Neural cell (in vitro differentiated cells): ENCODE measurements around the gene SLC44A2. TPM values are rescaled to one million over a fixed set of nuclear protein-coding genes. Genes with fewer than 3 reads are reported as not detected.

Experiments
- H2AFZ ChIP-seq: fragments of 200-600, 300-800 bp; sonication (generic), shearing (Covaris generic); 2 replicates; pipeline ENCODE4 v1.6.0; 2014; ENCODE audit warnings: low read depth, mild to moderate bottlenecking, antibody characterized with exemption, low read length, moderate library complexity
- H3F3A ChIP-seq: fragments of 200-600 bp; shearing (Covaris generic); 2 replicates; pipeline ENCODE4 v1.6.1; 2016; ENCODE audit warnings: mild to moderate bottlenecking, moderate library complexity, mixed read lengths, antibody characterized with exemption, low read length; ENCODE audit not compliant: insufficient read depth, poor library complexity, severe bottlenecking
- H3K27ac ChIP-seq: fragments of 200-600, 300-800 bp; sonication (generic), shearing (Covaris generic); 2 replicates; pipeline ENCODE4 v1.5.1; 2014; ENCODE audit warnings: mild to moderate bottlenecking, low read length, moderate library complexity
- H3K27me3 ChIP-seq: fragments of 300-800, 200-600 bp; sonication (generic), shearing (Covaris generic); 2 replicates; pipeline ENCODE4 v1.6.0; 2014; ENCODE audit warnings: mild to moderate bottlenecking, low read depth, low read length, moderate library complexity; ENCODE audit not compliant: insufficient read depth
- H3K36me3 ChIP-seq: fragments of 300-800, 200-600 bp; sonication (generic), shearing (Covaris generic); 2 replicates; pipeline ENCODE4 v1.5.1; 2014; ENCODE audit warnings: mild to moderate bottlenecking, antibody characterized with exemption, low read length, moderate library complexity; ENCODE audit not compliant: insufficient read depth
- H3K4me2 ChIP-seq: fragments of 300-800, 200-600 bp; sonication (generic), shearing (Covaris generic); 2 replicates; pipeline ENCODE4 v1.6.0; 2014; ENCODE audit warnings: mild to moderate bottlenecking, low read length
- H3K4me3 ChIP-seq: fragments of 300-800, 200-600 bp; sonication (generic), shearing (Covaris generic); 2 replicates; pipeline ENCODE4 v1.5.1; 2014; ENCODE audit warnings: mild to moderate bottlenecking, low read length, moderate library complexity
- H3K79me2 ChIP-seq: fragments of 200-600 bp; shearing (Covaris generic); replicated peaks from 2 replicates; pipeline ENCODE4 v1.6.0; 2014; ENCODE audit warnings: mild to moderate bottlenecking, low read length, moderate library complexity; ENCODE audit not compliant: insufficient read depth
- H3K9ac ChIP-seq: fragments of 300-800, 200-600 bp; sonication (generic), shearing (Covaris generic); 2 replicates; pipeline ENCODE4 v1.6.1; 2016; ENCODE audit warnings: mild to moderate bottlenecking, low read length, mixed read lengths
- H3K9me2 ChIP-seq: fragments of 200-600 bp; shearing (Covaris generic); 2 replicates; pipeline ENCODE4 v1.6.1; 2016; ENCODE audit warnings: mild to moderate bottlenecking, low read length, mixed read lengths; ENCODE audit not compliant: insufficient read depth
- H3K9me3 ChIP-seq: fragments of 200-600, 300-800 bp; sonication (generic), shearing (Covaris generic); 2 replicates; pipeline ENCODE4 v1.6.1; 2016; ENCODE audit warnings: mild to moderate bottlenecking, mixed run types, low read length, moderate library complexity, mixed read lengths
- H4K20me1 ChIP-seq: fragments of 200-600 bp; shearing (Covaris generic); 2 replicates; pipeline ENCODE4 v1.6.1; 2016; ENCODE audit warnings: mild to moderate bottlenecking, mixed run types; ENCODE audit not compliant: insufficient read depth
- CTCF ChIP-seq: fragments of 450-650 bp; IDR thresholded peaks from 2 replicates; pipeline ENCODE4 v1.5.1; 2014; ENCODE audit warnings: antibody characterized with exemption, mild to moderate bottlenecking, moderate library complexity; ENCODE audit not compliant: poor library complexity, severe bottlenecking
- EP300 ChIP-seq: fragments of 450-650 bp; conservative IDR thresholded peaks from 2 replicates; pipeline ENCODE4 v1.6.1; 2014; ENCODE audit warnings: antibody characterized with exemption, mild to moderate bottlenecking, moderate library complexity; ENCODE audit not compliant: poor library complexity, severe bottlenecking
- EZH2 ChIP-seq: fragments of 200-600, 300-800 bp; shearing (Covaris generic), sonication (generic); IDR thresholded peaks from 2 replicates; pipeline ENCODE4 v1.6.1; 2014; ENCODE audit warnings: antibody characterized with exemption, low read length, borderline replicate concordance, mild to moderate bottlenecking; ENCODE audit not compliant: insufficient read depth, poor library complexity, severe bottlenecking
- MXI1 ChIP-seq: fragments of 450-650 bp; conservative IDR thresholded peaks from 2 replicates; pipeline ENCODE4 v1.6.1; 2014; ENCODE audit warnings: antibody characterized with exemption, mild to moderate bottlenecking; ENCODE audit not compliant: poor library complexity, severe bottlenecking
- POLR2AphosphoS5 ChIP-seq: IDR thresholded peaks from 2 replicates; pipeline ENCODE4 v1.6.1; 2012
- RAD21 ChIP-seq: fragments of 450-650 bp; conservative IDR thresholded peaks from 2 replicates; pipeline ENCODE4 v1.6.1; 2014; ENCODE audit warnings: antibody characterized with exemption, mild to moderate bottlenecking, moderate library complexity
- REST ChIP-seq: IDR thresholded peaks from 2 replicates; pipeline ENCODE4 v1.6.1; 2012; ENCODE audit warnings: borderline replicate concordance
- SMC3 ChIP-seq: fragments of 450-650 bp; conservative IDR thresholded peaks from 2 replicates; pipeline ENCODE4 v1.6.1; 2014; ENCODE audit warnings: antibody characterized with exemption, mild to moderate bottlenecking, moderate library complexity; ENCODE audit not compliant: poor library complexity
- TAF1 ChIP-seq: IDR thresholded peaks from 2 replicates; pipeline ENCODE4 v1.6.1; 2012; ENCODE audit warnings: low read depth
- polyA plus RNA-seq: library from polyadenylated mRNA; depleted of rRNA; stranded (reverse); fragments of >200 nt; gene quantifications from 2 replicates; pipeline ENCODE4 v1.2.3, GENCODE V29; 2014

Gene SLC44A2
- polyA plus RNA-seq, 1 donor from 2014 or later, result 50.0 TPM

GRCh38 chr19:10587022-10587838, 38.1 kb upstream of the SLC44A2 start, which contains the start of gene AP1M2:
Gene AP1M2 (minus strand): TSS chr19:10587312. CDS start chr19:10587231, 81 bp downstream.
- no peaks in the 10 kb centered on the region for H3K79me2 ChIP-seq
- H3K9me3 ChIP-seq, result no peaks in the 10 kb centered on the region
- peak within 1 kb of the TSS; percentile 58 for H3K4me3 ChIP-seq
- H2AFZ ChIP-seq, result no peak within 1 kb of the TSS
- H3K36me3 ChIP-seq, result no peaks in the 10 kb centered on the region
- H3K9me2 ChIP-seq, result no peaks in the 10 kb centered on the region
- H3F3A ChIP-seq, result no peaks in the 10 kb centered on the region
- H3K27me3 ChIP-seq, result peaks cover 29% of the 10 kb centered on the region
- no peak within 1 kb of the TSS for H3K27ac ChIP-seq
- H4K20me1 ChIP-seq, result no peaks in the 10 kb centered on the region
- no peak within 1 kb of the TSS for H3K9ac ChIP-seq
- no peak within 1 kb of the TSS for H3K4me2 ChIP-seq
- TF ChIP-seq REST, result no peak

- TF ChIP-seq RAD21, result no peak
- TF ChIP-seq POLR2AphosphoS5, result no peak
- TF ChIP-seq TAF1, result no peak
- no peak for TF ChIP-seq EZH2
- no peak for TF ChIP-seq REST
- no peak for TF ChIP-seq CTCF
- TF ChIP-seq EP300, result no peak
- TF ChIP-seq MXI1, result no peak
- no peak for TF ChIP-seq SMC3
- Histone ChIP-seq H3K9me3 (no peaks in the 10 kb centered on the region), H3K27me3 (peaks cover 29% of the 10 kb centered on the region), H3K4me2 (no peak overlapping the region), H3K9me2 (no peaks in the 10 kb centered on the region), H3K79me2 (no peaks in the 10 kb centered on the region), H3F3A (no peaks in the 10 kb centered on the region), H3K4me3 (no peak overlapping the region), H2AFZ (no peak overlapping the region), H4K20me1 (no peaks in the 10 kb centered on the region), H3K27ac (no peak overlapping the region), H3K9ac (no peak overlapping the region), H3K36me3 (no peaks in the 10 kb centered on the region)
Observed at GRCh38 chr19:10587839-10588150, 37.6 kb upstream of the SLC44A2 start.
